ENCODE data around the gene KIAA1549.

DNA sequence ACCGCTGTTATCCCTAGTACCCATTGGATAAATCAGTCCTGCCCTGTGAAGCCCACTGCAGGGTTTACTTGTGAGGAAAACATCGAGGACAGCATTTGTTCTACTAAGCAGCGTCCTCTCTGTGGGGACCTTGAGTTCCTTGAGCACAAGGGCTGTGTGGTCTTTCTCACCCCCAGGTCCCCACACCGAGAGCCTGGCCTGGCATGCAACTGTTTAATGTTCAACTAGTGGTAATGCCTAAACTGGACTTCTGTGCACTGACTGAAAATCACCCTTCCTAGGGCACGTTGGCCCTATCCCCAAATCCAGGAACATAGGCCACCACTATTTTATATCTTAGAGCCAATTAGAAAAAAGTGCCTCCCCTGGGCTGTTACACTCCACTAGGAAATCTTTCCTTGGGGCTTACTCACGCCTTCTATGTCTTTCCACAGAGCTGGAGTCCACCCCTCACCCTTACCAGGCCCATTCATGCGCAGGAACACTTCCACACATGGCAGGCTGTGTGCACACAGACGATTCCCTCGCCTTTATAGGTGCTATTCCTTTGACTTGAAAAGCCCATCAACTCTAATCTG, 185.1 kb downstream of the KIAA1549 start:
- TF ChIP-seq, protein P1, sequence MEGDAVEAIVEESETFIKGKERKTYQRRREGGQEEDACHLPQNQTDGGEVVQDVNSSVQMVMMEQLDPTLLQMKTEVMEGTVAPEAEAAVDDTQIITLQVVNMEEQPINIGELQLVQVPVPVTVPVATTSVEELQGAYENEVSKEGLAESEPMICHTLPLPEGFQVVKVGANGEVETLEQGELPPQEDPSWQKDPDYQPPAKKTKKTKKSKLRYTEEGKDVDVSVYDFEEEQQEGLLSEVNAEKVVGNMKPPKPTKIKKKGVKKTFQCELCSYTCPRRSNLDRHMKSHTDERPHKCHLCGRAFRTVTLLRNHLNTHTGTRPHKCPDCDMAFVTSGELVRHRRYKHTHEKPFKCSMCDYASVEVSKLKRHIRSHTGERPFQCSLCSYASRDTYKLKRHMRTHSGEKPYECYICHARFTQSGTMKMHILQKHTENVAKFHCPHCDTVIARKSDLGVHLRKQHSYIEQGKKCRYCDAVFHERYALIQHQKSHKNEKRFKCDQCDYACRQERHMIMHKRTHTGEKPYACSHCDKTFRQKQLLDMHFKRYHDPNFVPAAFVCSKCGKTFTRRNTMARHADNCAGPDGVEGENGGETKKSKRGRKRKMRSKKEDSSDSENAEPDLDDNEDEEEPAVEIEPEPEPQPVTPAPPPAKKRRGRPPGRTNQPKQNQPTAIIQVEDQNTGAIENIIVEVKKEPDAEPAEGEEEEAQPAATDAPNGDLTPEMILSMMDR (IDR thresholded peaks at IDR 0.05): no peak
- TF ChIP-seq, protein P2, sequence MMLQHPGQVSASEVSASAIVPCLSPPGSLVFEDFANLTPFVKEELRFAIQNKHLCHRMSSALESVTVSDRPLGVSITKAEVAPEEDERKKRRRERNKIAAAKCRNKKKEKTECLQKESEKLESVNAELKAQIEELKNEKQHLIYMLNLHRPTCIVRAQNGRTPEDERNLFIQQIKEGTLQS (CRISPR knock-in tag; conservative IDR thresholded peaks at IDR 0.05): no peak
- TF ChIP-seq SMAD4 (CRISPR knock-in tag; IDR thresholded peaks at IDR 0.05) (no peak), RELA (CRISPR knock-in tag; IDR thresholded peaks at IDR 0.05; ENCODE audit: borderline replicate concordance) (no peak), ESRRA (CRISPR knock-in tag; IDR thresholded peaks at IDR 0.05; ENCODE audit: borderline replicate concordance) (no peak), ZNF219 (CRISPR knock-in tag; IDR thresholded peaks at IDR 0.05; ENCODE audit: borderline replicate concordance) (no peak), ATF1 (CRISPR knock-in tag; IDR thresholded peaks at IDR 0.05) (no peak), ZNF512 (CRISPR knock-in tag; IDR thresholded peaks at IDR 0.05; ENCODE audit: borderline replicate concordance) (no peak)

Data from WTC11 (cell line).